NCI-H460 (cell line): ENCODE data around the gene LRRC75B. TPM values are rescaled to one million over a fixed set of nuclear protein-coding genes. Genes with fewer than 3 reads are reported as not detected.
"Not testable (repeated sequence)": the region's sequence is repeated elsewhere in the genome, so short reads cannot be mapped to it uniquely, and the experiment has no call there.

Experiments used
- DNase-seq: peaks from one replicate; pipeline ENCODE4 v3.0.0-alpha.2; 2016; ENCODE audit warnings: low read depth; ENCODE audit errors: extremely low read depth
- total RNA-seq: library from RNA; depleted of rRNA; stranded (reverse); fragments of >200 nt; shearing (Covaris generic); gene quantifications from 2 replicates; pipeline ENCODE4 v1.2.3, GENCODE V29; 2014

LRRC75B gene
- total RNA-seq, 1 experiment from 2014 or later: 5.5 TPM

- DNase-seq: not testable (repeated sequence)
Observed at GRCh38 chr22:24602847-24603769, 10.2 kb upstream of the LRRC75B start, which contains the start of gene GGT1. TSS of gene GGT1 (plus strand) at chr22:24603193. CDS start at chr22:24611082, 7,889 bp downstream.

DNA sequence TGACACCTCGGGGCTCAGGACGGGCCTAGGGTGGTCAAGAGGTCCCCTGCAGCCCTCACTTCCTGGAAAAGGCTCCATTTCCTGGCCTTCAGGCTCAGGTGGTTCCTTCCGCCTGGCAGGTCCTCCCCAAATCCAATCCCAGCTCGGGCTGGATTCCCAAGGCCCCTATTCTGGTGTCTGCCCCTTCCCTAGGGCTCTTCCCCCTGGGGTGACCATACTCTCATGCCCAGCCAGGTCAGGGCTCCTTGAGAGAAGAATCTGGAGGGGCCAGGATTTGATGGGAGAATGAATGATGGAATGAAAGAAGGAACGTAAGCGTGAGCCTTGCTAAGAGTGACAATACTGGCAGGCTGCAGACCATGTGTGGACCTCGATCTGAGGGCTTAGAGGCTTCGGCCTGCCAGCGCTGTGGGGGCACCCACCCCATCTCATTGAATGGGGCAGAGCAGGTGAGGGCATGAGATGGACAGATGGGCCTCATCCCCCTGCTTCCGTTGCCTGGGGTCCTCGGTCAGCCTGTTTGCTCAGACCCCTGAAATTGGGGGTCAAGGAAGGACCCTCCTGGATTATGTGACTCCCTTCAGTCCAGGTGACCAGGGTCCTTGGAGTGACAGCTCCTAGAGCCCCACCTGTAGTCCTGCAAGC, 9.4 kb upstream of the LRRC75B start:
- not testable (repeated sequence) for DNase-seq

- DNase-seq: no peak
Observed at GRCh38 chr22:24601217-24602104, 8.6 kb upstream of the LRRC75B start.

- not testable (repeated sequence) for DNase-seq
Observed at GRCh38 chr22:24599958-24600715, 7.3 kb upstream of the LRRC75B start.

GRCh38 chr22:24599514-24599913, 6.6 kb upstream of the LRRC75B start:
- DNase-seq: no peak

- DNase-seq: not testable (repeated sequence)
Observed at GRCh38 chr22:24597076-24597475, 4.2 kb upstream of the LRRC75B start.

GRCh38 chr22:24595863-24596262, 3.0 kb upstream of the LRRC75B start:
- no peak for DNase-seq

- no peak for DNase-seq
Observed at GRCh38 chr22:24595228-24595627, 2.4 kb upstream of the LRRC75B start.

DNA sequence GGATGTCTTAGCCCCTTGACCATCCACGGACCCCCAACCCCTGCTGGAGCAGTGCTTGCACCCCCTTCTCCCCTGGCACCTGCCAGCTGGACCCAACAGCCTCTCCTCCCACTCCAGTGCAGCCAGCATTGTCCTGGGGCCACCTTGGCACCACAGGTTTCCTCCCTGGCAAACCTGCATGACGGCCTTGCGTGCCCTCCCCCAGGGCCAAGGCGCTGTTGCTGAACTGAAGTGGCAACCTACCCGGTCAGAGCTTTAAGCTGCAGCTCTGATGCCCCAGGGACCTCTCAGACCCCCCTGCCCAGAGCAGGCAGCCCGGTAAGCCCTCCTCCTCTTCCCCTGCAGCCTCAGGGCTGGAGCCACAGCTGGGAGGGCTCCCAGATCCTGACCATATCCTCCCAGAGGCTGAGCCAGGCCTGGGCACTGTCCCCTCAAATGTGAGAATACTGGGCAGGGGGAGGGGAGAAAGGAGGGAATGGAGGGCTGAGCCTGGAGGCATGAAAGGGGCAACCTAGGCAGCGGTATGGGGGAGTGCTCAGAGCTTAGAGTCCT, 1.8 kb upstream of the LRRC75B start:
- DNase-seq: no peak

GRCh38 chr22:24593836-24594568, 1.1 kb upstream of the LRRC75B start:
- no peak for DNase-seq

- not testable (repeated sequence) for DNase-seq
Observed at GRCh38 chr22:24593559-24593835, 624 bp upstream of the LRRC75B start.

- no peak for DNase-seq
Observed at GRCh38 chr22:24592058-24592850, 619 bp downstream of the LRRC75B start.

DNA sequence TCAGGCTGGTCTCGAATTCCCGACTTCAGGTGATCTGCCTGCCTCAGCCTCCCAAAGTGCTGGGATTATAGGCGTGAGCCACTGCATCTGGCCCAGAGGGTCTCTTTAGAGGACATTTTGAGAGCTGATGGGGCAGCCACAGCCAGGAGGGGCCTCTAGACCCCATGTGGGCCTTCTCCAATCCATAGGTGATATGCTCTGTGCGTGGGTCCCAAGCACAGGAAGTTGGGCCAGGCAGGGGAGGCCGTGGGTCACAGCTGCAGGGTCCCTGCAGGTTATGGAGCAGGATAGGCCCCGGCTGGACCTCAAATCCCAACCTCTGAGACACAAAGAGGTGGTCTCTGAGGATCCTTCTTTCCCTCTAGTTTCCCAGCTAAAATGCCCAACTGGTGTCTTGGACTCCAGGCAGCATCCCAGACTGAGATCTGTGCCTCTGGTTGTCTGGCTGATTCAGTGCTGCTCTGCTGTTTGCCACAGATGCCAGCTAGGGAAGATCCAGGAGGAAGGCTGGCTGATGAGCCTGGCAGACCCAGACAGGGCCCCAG, 1.5 kb downstream of the LRRC75B start:
- no peak for DNase-seq

DNA sequence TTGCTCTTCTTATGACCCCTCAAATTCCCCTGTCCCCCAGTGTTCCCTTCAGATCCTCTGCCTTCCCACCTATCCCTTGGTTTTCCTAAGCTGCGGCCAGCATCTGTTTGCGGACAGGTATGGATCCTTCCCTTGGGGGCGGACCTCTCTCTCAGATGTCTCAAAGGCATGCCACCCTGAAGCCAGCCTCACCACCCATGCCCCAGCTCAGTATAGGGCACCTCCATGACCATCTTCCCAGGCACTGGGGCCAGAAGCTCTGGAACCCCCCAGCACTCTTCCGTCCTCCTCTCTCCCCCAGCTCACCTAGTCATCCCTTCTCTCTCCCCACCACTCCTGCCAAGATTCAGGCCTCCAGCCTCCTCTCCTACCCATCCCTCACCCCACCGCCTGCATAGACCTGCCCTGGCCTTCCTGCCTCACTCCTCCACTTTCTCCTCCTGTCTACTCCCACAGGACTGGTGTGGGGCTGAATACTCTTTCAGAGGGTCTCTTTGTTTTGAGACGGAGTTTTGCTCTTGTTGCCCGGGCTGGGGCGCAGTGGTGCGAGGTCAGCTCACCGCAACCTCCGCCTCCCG, 2.2 kb downstream of the LRRC75B start:
- DNase-seq: no peak

- DNase-seq: no peak
Observed at GRCh38 chr22:24589518-24590030, 3.3 kb downstream of the LRRC75B start.

DNA sequence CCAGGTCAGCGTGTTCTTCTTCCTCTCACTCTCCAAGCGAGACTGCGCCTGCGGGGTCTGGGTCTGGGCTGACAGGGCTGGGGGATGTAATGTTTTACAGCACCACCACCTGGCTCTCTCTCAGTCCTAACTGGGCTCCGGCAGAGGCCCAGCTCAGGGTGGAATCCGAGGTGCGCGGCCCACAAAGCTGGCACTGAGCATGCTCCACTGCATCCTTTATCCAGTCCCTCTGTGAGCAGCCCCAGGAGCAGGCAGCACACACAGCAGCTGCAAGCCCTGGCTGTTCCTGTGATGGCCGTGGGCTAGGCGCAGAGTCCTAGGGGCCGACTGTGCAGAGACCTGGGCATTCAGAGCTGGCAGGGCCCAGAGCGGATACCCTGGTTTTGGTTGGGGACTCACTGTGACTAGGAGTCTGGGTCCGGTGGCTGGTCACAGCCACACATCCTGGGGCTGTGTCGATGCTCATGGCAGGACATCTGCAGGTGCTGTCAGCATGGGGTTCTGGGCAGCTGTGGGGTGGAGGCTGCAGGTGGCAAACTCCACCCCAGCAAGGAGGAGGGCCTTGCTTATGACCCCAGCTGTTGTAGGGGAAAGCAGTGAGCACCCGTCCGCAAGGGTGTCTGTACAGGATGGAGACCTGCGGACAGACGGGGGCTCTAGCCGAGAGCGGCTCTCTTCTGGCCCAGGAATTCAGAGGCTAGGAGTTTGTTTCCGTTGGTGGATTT, 4.0 kb downstream of the LRRC75B start:
- no peak for DNase-seq

GRCh38 chr22:24588381-24588756, 4.5 kb downstream of the LRRC75B start:
- DNase-seq: no peak
